GM12878 (cell line): Measurements from ENCODE around the gene GJD3. TPM values are rescaled to one million over a fixed set of nuclear protein-coding genes. Genes with fewer than 3 reads are reported as not detected.
A peak's percentile ranks its signal among the peaks of the same experiment; 100 is the strongest.

Source experiments
- ATF7 ChIP-seq: fragments of 450-650 bp; IDR thresholded peaks from 2 replicates; pipeline ENCODE4 v1.6.1; 2016; ENCODE audit warnings: low read depth, mild to moderate bottlenecking
- BCL3 ChIP-seq: IDR thresholded peaks from 2 replicates; pipeline ENCODE4 v1.6.1; 2011; ENCODE audit warnings: borderline replicate concordance, low read depth, mild to moderate bottlenecking, moderate library complexity, low read length; ENCODE audit not compliant: insufficient read depth, poor library complexity, severe bottlenecking
- BHLHE40 ChIP-seq, 2 experiments: fragments of 450-650 bp in 1 of 2; IDR thresholded peaks; 2 replicates each; pipeline ENCODE4 v1.6.1; 2011 to 2017; ENCODE audit warnings: low read depth in 2 of 2, borderline replicate concordance in 1 of 2, improper control_type of control experiment in 1 of 2, low read length in 1 of 2, mild to moderate bottlenecking in 1 of 2
- BMI1 ChIP-seq: fragments of 450-650 bp; IDR thresholded peaks from 2 replicates; pipeline ENCODE4 v1.6.1; 2016; ENCODE audit warnings: mild to moderate bottlenecking, moderate library complexity, borderline replicate concordance
- CBX3 ChIP-seq: fragments of 200-600 bp; sonication (generic); IDR thresholded peaks from 2 replicates; pipeline ENCODE4 v1.6.1; 2016; ENCODE audit warnings: low read depth, borderline replicate concordance
- CTCF ChIP-seq, 3 experiments: IDR thresholded peaks in 2 of 3; conservative IDR thresholded peaks in 1 of 3; 2 replicates each; pipeline ENCODE4 v1.5.1; 2011; ENCODE audit warnings: low read depth in 3 of 3, low read length in 3 of 3, mild to moderate bottlenecking in 3 of 3, control low read depth in 2 of 3, moderate library complexity in 2 of 3, inconsistent platforms in 1 of 3, mixed read lengths in 1 of 3; ENCODE audit not compliant: control insufficient read depth in 2 of 3, insufficient read depth in 1 of 3; ENCODE audit errors: extremely low read depth in 1 of 3
- DPF2 ChIP-seq: fragments of 450-650 bp; IDR thresholded peaks from 2 replicates; pipeline ENCODE4 v1.6.1; 2017; ENCODE audit warnings: mild to moderate bottlenecking
- EP300 ChIP-seq, 2 experiments: fragments of 150-350 bp in 1 of 2; IDR thresholded peaks; 2 replicates each; pipeline ENCODE4 v1.6.1; 2011 to 2012; ENCODE audit warnings: low read depth in 2 of 2, low read length in 2 of 2, borderline replicate concordance in 1 of 2, improper control_type of control experiment in 1 of 2, inconsistent platforms in 1 of 2; ENCODE audit not compliant: control insufficient read depth in 1 of 2
- FOXK2 ChIP-seq: fragments of 450-650 bp; IDR thresholded peaks from 2 replicates; pipeline ENCODE4 v1.6.1; 2017; ENCODE audit warnings: mild to moderate bottlenecking, moderate library complexity
- FOXM1 ChIP-seq: IDR thresholded peaks from 2 replicates; pipeline ENCODE4 v1.6.1; 2012; ENCODE audit warnings: low read depth, mild to moderate bottlenecking, inconsistent platforms, low read length, moderate library complexity
- IRF4 ChIP-seq: IDR thresholded peaks from 2 replicates; pipeline ENCODE4 v1.6.1; 2011; ENCODE audit warnings: low read depth, low read length
- KDM1A ChIP-seq: fragments of 200-600 bp; sonication (generic); IDR thresholded peaks from 2 replicates; pipeline ENCODE4 v1.6.1; 2016; ENCODE audit warnings: borderline replicate concordance
- NFXL1 ChIP-seq: fragments of 450-650 bp; IDR thresholded peaks from 2 replicates; pipeline ENCODE4 v1.6.1; 2017; ENCODE audit warnings: antibody characterized with exemption, mild to moderate bottlenecking, borderline replicate concordance
- NKRF ChIP-seq: fragments of 450-650 bp; conservative IDR thresholded peaks from 2 replicates; pipeline ENCODE4 v1.6.1; 2017; ENCODE audit warnings: mild to moderate bottlenecking, moderate library complexity
- NRF1 ChIP-seq: conservative IDR thresholded peaks from 2 replicates; pipeline ENCODE4 v1.6.1; 2011; ENCODE audit warnings: mild to moderate bottlenecking, low read depth, low read length, improper control_type of control experiment
- RB1 ChIP-seq: fragments of 450-650 bp; formaldehyde crosslinking; IDR thresholded peaks from 2 replicates; pipeline ENCODE4 v1.6.1; 2017; ENCODE audit warnings: mild to moderate bottlenecking, borderline replicate concordance
- SPI1 ChIP-seq: IDR thresholded peaks from 2 replicates; pipeline ENCODE4 v1.6.1; 2011; ENCODE audit warnings: low read depth, mild to moderate bottlenecking, low read length, moderate library complexity, borderline replicate concordance; ENCODE audit not compliant: insufficient read depth
- TAF1 ChIP-seq: IDR thresholded peaks from 2 replicates; pipeline ENCODE4 v1.6.1; 2011; ENCODE audit warnings: mild to moderate bottlenecking, low read depth, low read length, borderline replicate concordance
- TARDBP ChIP-seq: IDR thresholded peaks from 2 replicates; pipeline ENCODE4 v1.6.1; 2016; ENCODE audit warnings: borderline replicate concordance
- TBL1XR1 ChIP-seq: IDR thresholded peaks from 2 replicates; pipeline ENCODE4 v1.6.1; 2012; ENCODE audit warnings: low read depth, low read length, improper control_type of control experiment
- USF2 ChIP-seq: IDR thresholded peaks from 2 replicates; pipeline ENCODE4 v1.6.1; 2011; ENCODE audit warnings: low read depth, low read length, improper control_type of control experiment, borderline replicate concordance
- WRNIP1 ChIP-seq: IDR thresholded peaks from 2 replicates; pipeline ENCODE4 v1.6.1; 2011; ENCODE audit warnings: low read depth, low read length, improper control_type of control experiment, borderline replicate concordance
- polyA plus RNA-seq, 11 experiments: library from polyadenylated mRNA; depleted of rRNA in 4 of 11; unstranded in 6 of 11; stranded (reverse) in 5 of 11; fragments of >200 nt; fragmentation: Nextera tagmentation in 4 of 11; fragmentation: Illumina TruSeq in 1 of 11; extraction: Ambion mirVana in 4 of 11; extraction: Trizol in 1 of 11; gene quantifications; 1 replicate in 1 of 11; 2 replicates in 10 of 11; pipeline versions ENCODE4 v1.2.1 to v1.2.3, GENCODE V29; 2011 to 2016; ENCODE audit warnings: inconsistent platforms in 2 of 11, missing spikeins in 2 of 11, low read depth in 1 of 11
- total RNA-seq, 4 experiments: library from RNA; depleted of rRNA in 3 of 4; stranded (reverse); fragments of >200 nt in 3 of 4; fragmentation: Illumina TruSeq in 1 of 4; extraction: Trizol in 1 of 4; gene quantifications; 2 replicates each; pipeline versions ENCODE4 v1.2.1 to v1.2.3, GENCODE V29; 2013 to 2021

GJD3 gene
- total and polyA plus RNA-seq, 10 of the 15 experiments (the other 5 are each of a cell fraction or from before 2014, with no cell fraction given), result 1.6 TPM; not detected in 9

GRCh38 chr17:40323391-40324381, 40.9 kb downstream of the GJD3 start (continued):
- no peak for TF ChIP-seq CTCF (IDR thresholded peaks at IDR 0.05 in 2 of 3, conservative IDR thresholded peaks at IDR 0.05 in 1 of 3; ENCODE audit: control insufficient read depth in 2 of 3, extremely low read depth in 1 of 3, insufficient read depth in 1 of 3, low read depth in 3 of 3, low read length in 3 of 3)
- 0 out of 2 replicates have a peak, but pooled peaks have one; percentile 21 for TF ChIP-seq TAF1
- TF ChIP-seq EP300 (IDR thresholded peaks at IDR 0.05; ENCODE audit: borderline replicate concordance in 1 of 2, control insufficient read depth in 1 of 2, low read depth in 2 of 2, low read length in 2 of 2), result no peak
- TF ChIP-seq SPI1, result peak; percentile 31; the same call in 1 of the 2 replicates
- TF ChIP-seq FOXK2, result no peak
- no peak for TF ChIP-seq KDM1A
- no peak for TF ChIP-seq FOXM1
- TF ChIP-seq BCL3, result peak; percentile 48
- no peak for TF ChIP-seq CBX3
- TF ChIP-seq TBL1XR1, result no peak
- peak; percentile 16 to 53; a peak in 1 of 4 replicates for TF ChIP-seq BHLHE40 (IDR thresholded peaks at IDR 0.05; ENCODE audit: borderline replicate concordance in 1 of 2, low read depth in 2 of 2, low read length in 1 of 2)
- TF ChIP-seq DPF2, result peak; percentile 37; the same call in 1 of the 2 replicates
- no peak for TF ChIP-seq WRNIP1
- TF ChIP-seq NRF1, result no peak
- no peak for TF ChIP-seq BMI1
- TF ChIP-seq IRF4, result peak; percentile 47; the same call in 1 of the 2 replicates
- no peak for TF ChIP-seq USF2
- TF ChIP-seq ATF7, result no peak
- no peak for TF ChIP-seq NKRF
- no peak for TF ChIP-seq TARDBP
- TF ChIP-seq NFXL1, result no peak
- no peak for TF ChIP-seq RB1
